Hematopoietic multipotent progenitor cell treated with erythropoietin and hydrocortisone succinate and interleukin-3 and kit ligand, for 15 days (in vitro differentiated cells): ENCODE data around the gene PGGT1B.
"Not testable (repeated sequence)": the region's sequence is repeated elsewhere in the genome, so short reads cannot be mapped to it uniquely, and the experiment has no call there.

ENCODE experiments used
- DNase-seq: peaks from one replicate; pipeline ENCODE4 v3.0.0-alpha.2; 2015; ENCODE audit warnings: low spot score

PGGT1B gene

GRCh38 chr5:115260248-115260647 lies 2.4 kb downstream of the PGGT1B start:
- DNase-seq = no peak

DNA sequence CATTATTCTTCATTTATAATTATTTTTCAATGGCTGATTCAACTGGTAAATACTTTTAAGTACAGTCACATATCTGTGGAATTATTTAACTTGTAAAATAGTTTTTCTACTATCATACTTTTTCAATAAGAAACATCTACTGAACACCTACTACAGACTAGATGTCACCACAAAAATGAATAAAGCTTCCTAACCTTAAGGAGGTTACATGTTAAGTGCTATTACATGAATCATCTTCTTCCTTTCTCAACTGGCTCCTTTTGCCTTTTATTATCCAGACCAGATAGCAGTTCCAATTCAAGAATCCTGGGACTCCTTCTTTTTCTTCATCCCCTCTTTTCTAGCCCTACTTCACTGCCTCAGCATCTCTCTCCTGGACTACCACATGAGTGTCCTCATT lies 4.7 kb downstream of the PGGT1B start:
- DNase-seq = no peak

- not testable (repeated sequence) for DNase-seq
These were observed 13.3 kb downstream of the PGGT1B start for GRCh38 chr5:115249379-115249778.

GRCh38 chr5:115246361-115246991 lies 16.2 kb downstream of the PGGT1B start:
- peak; percentile 62 for DNase-seq

- no peak for DNase-seq
These were observed 19.3 kb downstream of the PGGT1B start for GRCh38 chr5:115243412-115243811.

DNA sequence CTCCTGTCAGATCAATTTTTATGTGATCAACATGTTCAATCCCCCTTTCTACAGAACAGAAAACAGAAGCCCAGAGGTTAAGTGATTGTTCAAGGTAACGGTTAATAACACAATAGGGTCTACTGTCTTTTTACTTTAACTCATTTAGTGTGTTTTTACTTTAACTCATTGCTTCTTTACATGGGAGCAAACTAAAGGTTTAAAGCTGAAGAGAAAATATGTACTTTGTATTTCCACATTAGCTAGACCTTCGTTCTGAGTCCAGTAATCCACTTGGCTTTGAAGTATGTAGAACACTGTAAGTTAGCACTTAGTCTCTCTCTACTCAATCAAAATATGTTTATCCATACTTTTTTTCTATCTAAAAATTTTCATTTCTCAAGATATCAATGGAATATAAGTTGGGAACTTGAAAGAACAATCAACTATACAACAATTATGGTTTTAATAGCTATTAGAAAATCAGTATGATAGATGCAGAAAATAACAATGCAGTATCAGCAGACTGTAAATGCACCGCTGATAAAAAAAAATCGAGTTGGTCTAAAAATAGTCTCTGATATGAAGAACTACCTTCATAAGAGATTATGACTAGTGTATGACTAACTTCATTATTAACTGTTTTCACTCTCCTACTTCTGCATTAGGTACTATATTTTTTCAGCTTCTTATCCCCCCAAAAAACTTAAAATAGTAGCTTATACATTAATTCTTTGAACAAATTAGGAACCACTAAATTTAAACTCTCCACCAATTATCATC lies 20.6 kb downstream of the PGGT1B start:
- no peak for DNase-seq

GRCh38 chr5:115237066-115237465 lies 25.6 kb downstream of the PGGT1B start:
- no peak for DNase-seq

GRCh38 chr5:115236599-115236998 lies 26.1 kb downstream of the PGGT1B start:
- DNase-seq = no peak

DNA sequence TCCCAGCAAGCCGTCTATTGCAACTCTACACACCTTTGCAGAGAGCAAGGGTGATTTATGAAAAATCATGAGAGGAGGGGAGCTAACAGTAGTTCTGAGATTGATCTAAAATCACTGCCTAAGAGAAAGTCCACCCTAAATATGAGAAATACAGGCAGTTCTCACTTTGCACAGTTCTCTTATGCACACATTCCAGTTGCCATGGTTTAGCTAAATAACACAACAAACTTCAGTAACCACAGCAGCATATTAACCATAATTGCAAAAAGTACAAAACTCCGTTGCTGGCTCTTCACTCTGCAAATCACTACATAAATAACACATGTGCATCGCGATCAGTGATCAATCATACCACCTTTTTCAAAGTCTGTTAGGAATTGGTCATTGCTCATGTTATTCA lies 31.1 kb downstream of the PGGT1B start:
- DNase-seq = no peak

DNA sequence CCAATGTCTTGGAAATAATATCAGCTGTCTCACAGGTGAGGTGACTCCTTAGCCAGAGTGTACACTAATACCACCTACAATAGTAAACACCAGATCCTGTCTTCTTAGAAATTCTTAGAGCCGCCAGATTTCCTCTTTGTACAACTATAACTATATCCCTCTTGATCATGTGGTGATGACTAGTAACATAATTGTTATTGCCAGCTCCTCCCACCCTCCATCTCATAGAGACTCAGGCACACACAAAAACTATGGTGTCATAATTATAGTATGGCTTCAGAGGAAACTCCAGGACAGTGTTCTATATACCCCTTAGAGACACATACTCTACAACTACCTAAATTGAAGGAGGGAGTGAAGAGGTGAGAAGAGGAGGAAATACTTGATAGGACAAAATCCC lies 33.1 kb downstream of the PGGT1B start:
- DNase-seq = no peak

DNA sequence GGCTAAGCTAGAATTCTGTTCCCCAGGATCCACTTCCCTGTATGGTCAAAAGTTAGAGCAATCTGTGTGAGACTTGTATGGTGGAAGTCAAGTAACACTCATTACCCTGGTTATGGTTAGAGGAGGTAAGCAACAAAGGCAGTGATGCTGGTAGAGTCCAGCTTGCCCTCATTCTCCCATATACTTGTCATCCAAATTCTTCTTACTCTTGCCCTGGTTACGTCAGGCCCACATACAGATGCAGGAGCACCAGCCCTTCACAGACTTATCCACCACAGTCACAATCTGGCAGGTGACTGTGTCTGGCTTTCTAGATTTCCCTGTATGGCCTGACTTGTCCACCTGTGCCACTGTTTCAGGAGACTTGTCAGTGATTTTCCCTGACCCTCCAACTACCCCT lies 35.4 kb downstream of the PGGT1B start:
- DNase-seq = no peak

DNA sequence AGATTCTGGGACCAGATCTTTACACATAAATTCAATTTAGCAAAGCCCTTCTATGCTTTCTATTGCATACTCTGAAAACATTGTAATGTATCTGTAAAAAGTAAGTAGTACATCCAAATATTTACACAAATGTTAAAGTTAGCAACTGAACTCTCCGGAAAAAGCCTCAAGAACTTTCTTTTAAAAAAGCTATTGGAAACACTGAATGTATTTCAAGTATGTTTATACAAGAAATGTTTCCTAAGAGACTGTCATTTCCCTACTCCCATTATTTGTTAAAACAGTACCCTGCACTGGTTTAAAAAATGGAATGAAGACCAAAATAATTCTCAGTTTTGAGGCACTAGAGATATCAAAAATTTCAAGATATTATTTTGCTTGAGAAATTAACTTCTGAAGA lies 48.1 kb downstream of the PGGT1B start:
- no peak for DNase-seq

GRCh38 chr5:115209279-115209678 lies 53.4 kb downstream of the PGGT1B start:
- no peak for DNase-seq

DNA sequence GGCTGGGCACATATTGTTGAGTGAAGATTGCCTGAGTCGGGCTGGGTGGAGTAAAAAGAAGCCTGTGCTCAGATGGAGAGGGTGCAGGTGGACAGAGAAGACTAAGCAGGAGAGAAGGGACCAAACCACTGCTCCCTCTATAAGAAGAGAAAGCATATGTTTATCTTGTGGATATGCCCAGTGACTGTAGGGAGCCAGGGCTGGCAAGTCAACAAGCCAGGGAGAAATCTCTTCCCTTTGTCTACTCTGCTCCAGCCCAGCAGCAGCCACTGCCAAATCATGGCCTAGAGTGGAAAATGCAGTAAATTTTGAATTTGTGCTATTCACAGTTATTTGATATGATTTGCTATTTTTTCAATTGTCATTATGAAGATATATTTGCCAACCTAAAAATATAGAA lies 59.7 kb downstream of the PGGT1B start:
- DNase-seq = no peak

GRCh38 chr5:115196161-115196560 lies 66.5 kb downstream of the PGGT1B start:
- DNase-seq = no peak

GRCh38 chr5:115194676-115195075 lies 68.0 kb downstream of the PGGT1B start:
- no peak for DNase-seq

GRCh38 chr5:115193295-115193694 lies 69.4 kb downstream of the PGGT1B start:
- no peak for DNase-seq

GRCh38 chr5:115192098-115192497 lies 70.6 kb downstream of the PGGT1B start:
- DNase-seq = no peak

GRCh38 chr5:115191474-115192031 lies 71.1 kb downstream of the PGGT1B start:
- DNase-seq = no peak

DNA sequence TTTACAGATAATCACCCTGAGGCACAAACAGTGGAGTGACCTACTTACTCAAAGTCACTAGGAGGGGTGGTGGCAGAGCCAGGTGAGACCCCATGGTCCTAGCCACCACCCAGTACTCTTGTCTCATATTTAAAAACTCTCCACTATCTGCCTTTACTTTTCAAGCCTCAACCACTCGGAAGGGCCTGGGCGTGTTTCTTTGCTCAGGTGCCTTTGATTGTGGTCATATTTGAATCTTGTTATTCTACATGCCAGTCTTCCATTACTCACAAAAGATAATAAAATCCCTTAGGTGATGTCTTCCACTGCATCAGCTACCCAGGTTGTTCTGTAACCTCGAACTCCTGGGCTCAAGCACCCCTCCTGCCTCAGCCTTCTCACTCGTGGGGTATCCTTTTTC lies 72.3 kb downstream of the PGGT1B start:
- DNase-seq = no peak

GRCh38 chr5:115189866-115190265 lies 72.8 kb downstream of the PGGT1B start:
- DNase-seq = no peak

DNA sequence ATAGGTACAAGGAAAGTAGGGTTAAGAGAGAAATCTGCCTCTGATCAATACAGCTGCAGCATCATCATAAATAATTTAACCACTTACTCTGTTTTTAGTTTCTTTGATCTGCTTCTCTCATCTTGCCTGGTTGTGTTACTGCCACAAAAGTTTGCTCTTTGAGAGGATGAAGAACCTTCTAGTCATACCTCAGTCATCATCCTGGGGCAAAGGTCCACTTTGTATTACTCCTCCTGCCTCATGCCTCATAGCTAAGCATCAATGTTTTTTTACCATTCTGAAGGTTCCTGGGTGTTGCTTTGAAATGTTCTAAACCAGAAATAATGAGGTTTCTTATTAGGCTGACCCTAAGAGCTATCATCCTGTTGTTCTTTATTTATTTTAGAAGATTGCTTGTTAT lies 75.9 kb downstream of the PGGT1B start:
- DNase-seq = no peak

- DNase-seq = no peak
These were observed 77.9 kb downstream of the PGGT1B start for GRCh38 chr5:115184770-115185169.

- DNase-seq = no peak
These were observed 80.9 kb downstream of the PGGT1B start for GRCh38 chr5:115181757-115182156.
